ENCODE data around the gene HIVEP2.

Gene HIVEP2

GRCh38 chr6:142885182-142885867, 59.7 kb downstream of the HIVEP2 start:
- H3K4me1 ChIP-seq (ENCODE audit: insufficient read depth, low read length), result peaks cover 21% of the 10 kb centered on the region
- peak overlapping the region; percentile 28 to 51 for H3K4me3 ChIP-seq (ENCODE audit: low read depth in 1 of 2, low read length in 2 of 2)
- no peaks in the 10 kb centered on the region for H3K9me3 ChIP-seq (ENCODE audit: low read length)
- H3K27me3 ChIP-seq (ENCODE audit: control insufficient read depth in 1 of 2, insufficient read depth in 2 of 2, low read length in 2 of 2), result no peaks in the 10 kb centered on the region
- peak overlapping the region; percentile 37 for H3K27ac ChIP-seq (ENCODE audit: low read depth, low read length)
- no peaks in the 10 kb centered on the region for H3K36me3 ChIP-seq (ENCODE audit: insufficient read depth, low read length)
- no peak overlapping the region for H3K9ac ChIP-seq (ENCODE audit: low read length)

GRCh38 chr6:142884214-142885035, 60.6 kb downstream of the HIVEP2 start:
- Histone ChIP-seq H3K27ac (ENCODE audit: low read depth, low read length) (no peak overlapping the region), H3K4me1 (ENCODE audit: insufficient read depth, low read length) (peaks cover 21% of the 10 kb centered on the region)

GRCh38 chr6:142883011-142883410, 62.0 kb downstream of the HIVEP2 start:
- Histone ChIP-seq H3K9me3 (ENCODE audit: low read length) (no peaks in the 10 kb centered on the region), H3K27me3 (ENCODE audit: control insufficient read depth in 1 of 2, insufficient read depth in 2 of 2, low read length in 2 of 2) (no peaks in the 10 kb centered on the region), H3K27ac (ENCODE audit: low read depth, low read length) (no peak overlapping the region), H3K4me1 (ENCODE audit: insufficient read depth, low read length) (peaks cover 21% of the 10 kb centered on the region), H3K4me3 (ENCODE audit: low read depth in 1 of 2, low read length in 2 of 2) (no peak overlapping the region), H3K36me3 (ENCODE audit: insufficient read depth, low read length) (no peaks in the 10 kb centered on the region), H3K9ac (ENCODE audit: low read length) (no peak overlapping the region)

More at GRCh38 chr6:142884214-142885035, 60.6 kb downstream of the HIVEP2 start:
- Histone ChIP-seq H3K4me3 (ENCODE audit: low read depth in 1 of 2, low read length in 2 of 2) (peak overlapping the region; percentile 28 to 51), H3K9ac (ENCODE audit: low read length) (no peak overlapping the region), H3K27me3 (ENCODE audit: control insufficient read depth in 1 of 2, insufficient read depth in 2 of 2, low read length in 2 of 2) (no peaks in the 10 kb centered on the region), H3K9me3 (ENCODE audit: low read length) (no peaks in the 10 kb centered on the region), H3K36me3 (ENCODE audit: insufficient read depth, low read length) (no peaks in the 10 kb centered on the region)

DNA sequence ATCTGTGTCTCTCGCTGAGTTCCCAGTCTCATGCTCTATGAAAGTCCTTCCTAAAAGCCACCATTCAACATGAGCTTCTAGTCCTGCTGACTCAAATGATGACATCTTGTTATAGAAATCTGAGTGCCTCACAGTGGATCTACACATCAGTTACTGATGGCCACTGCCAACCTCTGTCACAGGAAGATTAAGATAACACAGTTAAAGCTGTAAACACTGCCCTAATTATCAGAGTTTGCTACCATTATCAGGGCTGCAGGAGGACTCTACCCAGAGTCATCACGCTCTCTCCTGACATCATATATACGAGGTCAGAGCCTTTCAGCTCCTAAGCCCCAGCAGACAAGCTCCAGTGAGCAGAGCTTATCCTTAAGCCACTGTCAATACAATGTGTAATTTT, 63.2 kb downstream of the HIVEP2 start:
- H3K36me3 ChIP-seq (ENCODE audit: insufficient read depth, low read length), result no peaks in the 10 kb centered on the region
- H3K27me3 ChIP-seq (ENCODE audit: control insufficient read depth in 1 of 2, insufficient read depth in 2 of 2, low read length in 2 of 2), result no peaks in the 10 kb centered on the region
- H3K9me3 ChIP-seq (ENCODE audit: low read length), result no peaks in the 10 kb centered on the region
- H3K27ac ChIP-seq (ENCODE audit: low read depth, low read length), result no peak overlapping the region
- H3K9ac ChIP-seq (ENCODE audit: low read length), result no peak overlapping the region
- no peak overlapping the region for H3K4me3 ChIP-seq (ENCODE audit: low read depth in 1 of 2, low read length in 2 of 2)
- H3K4me1 ChIP-seq (ENCODE audit: insufficient read depth, low read length), result peaks cover 17% of the 10 kb centered on the region

DNA sequence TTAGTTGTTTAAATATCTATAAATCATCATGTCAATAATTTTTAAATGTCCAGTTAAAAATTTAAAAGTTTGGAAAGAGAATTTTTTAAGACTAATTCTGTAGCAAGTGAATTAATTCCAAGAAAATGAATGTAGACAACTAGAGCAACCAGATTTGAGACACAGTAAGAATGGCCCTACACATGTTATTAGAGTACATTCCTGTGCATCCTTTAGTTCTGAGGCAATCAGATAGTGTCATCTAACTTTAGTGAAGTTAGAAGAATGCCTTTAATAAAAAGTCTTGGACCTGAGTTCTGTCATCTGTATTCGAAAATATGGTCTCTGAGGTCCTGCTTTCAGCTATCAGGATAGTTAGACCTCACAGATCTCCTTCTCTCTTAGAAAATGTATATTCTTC, 63.7 kb downstream of the HIVEP2 start:
- no peaks in the 10 kb centered on the region for H3K36me3 ChIP-seq (ENCODE audit: insufficient read depth, low read length)
- H3K4me1 ChIP-seq (ENCODE audit: insufficient read depth, low read length), result peaks cover 12% of the 10 kb centered on the region
- no peaks in the 10 kb centered on the region for H3K9me3 ChIP-seq (ENCODE audit: low read length)
- no peak overlapping the region for H3K4me3 ChIP-seq (ENCODE audit: low read depth in 1 of 2, low read length in 2 of 2)
- H3K27me3 ChIP-seq (ENCODE audit: control insufficient read depth in 1 of 2, insufficient read depth in 2 of 2, low read length in 2 of 2), result no peaks in the 10 kb centered on the region
- no peak overlapping the region for H3K27ac ChIP-seq (ENCODE audit: low read depth, low read length)
- H3K9ac ChIP-seq (ENCODE audit: low read length), result no peak overlapping the region

DNA sequence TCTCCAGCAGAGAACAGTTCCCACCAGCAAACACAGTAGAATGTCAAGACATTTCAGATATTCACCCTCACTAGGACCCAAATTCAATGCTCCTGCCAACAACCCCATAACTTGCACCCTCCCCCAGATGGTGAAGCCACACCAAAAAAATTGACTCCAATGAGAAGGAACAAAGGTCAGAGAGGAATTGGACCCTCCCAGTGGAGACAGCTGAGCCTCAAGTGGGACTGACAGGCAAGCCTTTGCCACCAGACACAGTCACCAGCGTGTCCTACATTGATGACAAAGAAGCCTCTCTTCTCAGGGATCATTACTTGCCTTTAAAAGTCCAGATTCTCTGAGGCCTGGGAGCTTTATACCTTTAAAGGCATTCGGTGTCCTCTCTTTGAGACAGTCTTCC, 64.8 kb downstream of the HIVEP2 start:
- Histone ChIP-seq H3K4me1 (ENCODE audit: insufficient read depth, low read length) (peaks cover 11% of the 10 kb centered on the region), H3K9ac (ENCODE audit: low read length) (no peak overlapping the region), H3K4me3 (ENCODE audit: low read depth in 1 of 2, low read length in 2 of 2) (no peak overlapping the region), H3K27ac (ENCODE audit: low read depth, low read length) (no peak overlapping the region), H3K36me3 (ENCODE audit: insufficient read depth, low read length) (no peaks in the 10 kb centered on the region), H3K9me3 (ENCODE audit: low read length) (no peaks in the 10 kb centered on the region), H3K27me3 (ENCODE audit: control insufficient read depth in 1 of 2, insufficient read depth in 2 of 2, low read length in 2 of 2) (no peaks in the 10 kb centered on the region)

DNA sequence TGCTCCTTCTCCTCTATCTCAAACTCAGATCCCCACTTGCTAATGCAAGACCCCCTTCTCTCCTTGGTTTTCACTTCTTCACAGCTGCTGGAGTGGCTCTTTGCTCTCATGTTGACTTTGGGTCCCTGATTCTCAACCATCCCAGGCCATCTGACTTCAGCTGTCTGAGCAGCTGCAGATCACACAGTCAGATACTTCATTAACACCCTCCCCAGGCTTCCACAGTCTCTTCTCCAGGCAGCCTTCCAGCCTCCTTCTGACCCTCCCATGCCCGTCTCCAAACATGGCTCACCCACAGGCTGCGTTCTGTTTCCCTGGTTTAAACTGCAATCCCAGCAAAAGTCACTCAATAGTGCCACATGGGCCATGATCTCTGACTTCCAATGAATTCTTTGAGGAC, 65.4 kb downstream of the HIVEP2 start:
- Histone ChIP-seq H3K9me3 (ENCODE audit: low read length) (no peaks in the 10 kb centered on the region), H3K27ac (ENCODE audit: low read depth, low read length) (no peak overlapping the region), H3K36me3 (ENCODE audit: insufficient read depth, low read length) (no peaks in the 10 kb centered on the region), H3K4me1 (ENCODE audit: insufficient read depth, low read length) (peaks cover 5% of the 10 kb centered on the region), H3K4me3 (ENCODE audit: low read depth in 1 of 2, low read length in 2 of 2) (no peak overlapping the region), H3K9ac (ENCODE audit: low read length) (no peak overlapping the region), H3K27me3 (ENCODE audit: control insufficient read depth in 1 of 2, insufficient read depth in 2 of 2, low read length in 2 of 2) (no peaks in the 10 kb centered on the region)

DNA sequence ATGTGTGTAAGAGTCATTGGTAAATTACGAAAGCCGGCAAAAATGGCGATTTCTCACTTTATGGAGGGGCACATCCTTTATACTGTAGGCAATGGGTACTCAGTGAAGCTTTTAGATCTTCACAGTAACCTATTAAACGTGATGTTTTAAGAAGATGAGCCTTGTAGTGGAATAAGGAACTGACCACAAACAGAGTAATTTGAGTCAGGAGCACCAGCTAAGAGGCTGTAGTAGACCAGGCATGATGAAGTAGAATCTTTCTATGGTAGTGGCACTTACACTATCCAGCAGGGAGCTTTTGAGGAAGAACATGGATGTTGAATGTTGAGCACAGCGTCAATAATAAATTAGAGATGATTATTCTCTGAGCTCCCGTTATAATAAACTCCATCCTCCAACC, 65.9 kb downstream of the HIVEP2 start:
- Histone ChIP-seq H3K9me3 (ENCODE audit: low read length) (no peaks in the 10 kb centered on the region), H3K4me3 (ENCODE audit: low read depth in 1 of 2, low read length in 2 of 2) (no peak overlapping the region), H3K27ac (ENCODE audit: low read depth, low read length) (no peak overlapping the region), H3K4me1 (ENCODE audit: insufficient read depth, low read length) (peaks cover under 1% of the 10 kb centered on the region), H3K36me3 (ENCODE audit: insufficient read depth, low read length) (no peaks in the 10 kb centered on the region), H3K9ac (ENCODE audit: low read length) (no peak overlapping the region), H3K27me3 (ENCODE audit: control insufficient read depth in 1 of 2, insufficient read depth in 2 of 2, low read length in 2 of 2) (no peaks in the 10 kb centered on the region)

DNA sequence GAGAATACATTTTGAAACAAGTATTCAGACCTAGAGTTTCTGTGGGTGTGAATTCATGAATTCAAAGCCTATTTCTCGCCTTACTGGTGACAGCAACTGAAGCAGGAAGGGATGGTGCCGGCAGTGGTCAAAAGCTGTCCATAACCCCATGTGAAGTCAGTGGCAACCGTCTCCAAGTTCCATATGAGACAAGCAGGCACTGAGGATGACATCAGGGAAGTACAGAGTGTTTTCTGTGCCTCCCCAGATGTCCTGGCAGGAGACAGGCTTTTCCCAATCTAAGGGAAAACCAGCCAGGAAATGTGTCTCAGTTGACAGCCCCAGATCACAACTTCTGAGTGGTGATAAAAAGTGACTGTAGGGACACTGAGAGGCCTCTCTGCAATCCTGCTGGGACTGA, 66.6 kb downstream of the HIVEP2 start:
- Histone ChIP-seq H3K4me3 (ENCODE audit: low read depth in 1 of 2, low read length in 2 of 2) (no peak overlapping the region), H3K4me1 (ENCODE audit: insufficient read depth, low read length) (no peaks in the 10 kb centered on the region), H3K27ac (ENCODE audit: low read depth, low read length) (no peak overlapping the region), H3K9ac (ENCODE audit: low read length) (no peak overlapping the region), H3K27me3 (ENCODE audit: control insufficient read depth in 1 of 2, insufficient read depth in 2 of 2, low read length in 2 of 2) (no peaks in the 10 kb centered on the region), H3K9me3 (ENCODE audit: low read length) (no peaks in the 10 kb centered on the region), H3K36me3 (ENCODE audit: insufficient read depth, low read length) (no peaks in the 10 kb centered on the region)

- peaks cover 3% of the 10 kb centered on the region for H3K4me1 ChIP-seq (ENCODE audit: insufficient read depth, low read length)
- no peak overlapping the region for H3K9ac ChIP-seq (ENCODE audit: low read length)
- no peak overlapping the region for H3K27ac ChIP-seq (ENCODE audit: low read depth, low read length)
- no peaks in the 10 kb centered on the region for H3K27me3 ChIP-seq (ENCODE audit: control insufficient read depth in 1 of 2, insufficient read depth in 2 of 2, low read length in 2 of 2)
- H3K4me3 ChIP-seq (ENCODE audit: low read depth in 1 of 2, low read length in 2 of 2), result no peak overlapping the region
- no peaks in the 10 kb centered on the region for H3K9me3 ChIP-seq (ENCODE audit: low read length)
- H3K36me3 ChIP-seq (ENCODE audit: insufficient read depth, low read length), result no peaks in the 10 kb centered on the region
Observed at GRCh38 chr6:142874676-142875075, 70.3 kb downstream of the HIVEP2 start.

DNA sequence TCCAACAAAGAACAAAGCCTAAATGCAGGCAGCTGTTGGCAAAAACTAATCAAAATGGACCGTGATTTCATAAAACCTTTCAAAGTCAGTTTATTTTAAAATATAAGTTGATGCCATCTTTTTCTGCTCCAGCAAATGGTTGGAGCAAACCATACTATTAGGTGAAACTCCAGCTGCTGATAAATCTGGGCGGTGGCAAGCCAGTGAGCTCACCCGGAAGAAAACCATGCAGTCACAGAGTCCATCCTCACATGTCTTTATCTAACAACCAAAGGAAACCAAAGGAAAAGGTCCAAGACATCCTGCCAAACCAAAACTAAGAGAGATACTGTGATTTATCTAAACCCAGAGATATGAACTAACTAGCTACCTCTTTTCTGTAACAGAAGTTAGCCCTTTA, 72.6 kb downstream of the HIVEP2 start:
- Histone ChIP-seq H3K27ac (ENCODE audit: low read depth, low read length) (no peak overlapping the region), H3K27me3 (ENCODE audit: control insufficient read depth in 1 of 2, insufficient read depth in 2 of 2, low read length in 2 of 2) (no peaks in the 10 kb centered on the region), H3K4me1 (ENCODE audit: insufficient read depth, low read length) (peaks cover 7% of the 10 kb centered on the region), H3K9ac (ENCODE audit: low read length) (no peak overlapping the region), H3K9me3 (ENCODE audit: low read length) (no peaks in the 10 kb centered on the region), H3K36me3 (ENCODE audit: insufficient read depth, low read length) (no peaks in the 10 kb centered on the region), H3K4me3 (ENCODE audit: low read depth in 1 of 2, low read length in 2 of 2) (no peak overlapping the region)

All from muscle layer of colon (tissue), 2 donors.